Stimulated activated CD4-positive, alpha-beta T cell treated with anti-CD3 and anti-CD28 coated beads, Interleukin-12 subunit alpha, Interleukin-12 subunit beta, amount 100 ng/mL, for 24 hours (primary cell): ENCODE measurements around the gene ING2.

Experiments
- DNase-seq, 2 experiments: peaks; one replicate each; pipeline ENCODE4 v3.0.0-alpha.2; 2020; ENCODE audit warnings: low read depth in 2 of 2

Gene ING2

GRCh38 chr4:183499801-183500200, 5.1 kb upstream of the ING2 start:
- DNase-seq: no peak

- peak in 1 of 2 experiments; percentile 29 for DNase-seq
Measured at GRCh38 chr4:183503497-183504063, 1.3 kb upstream of the ING2 start.

GRCh38 chr4:183504064-183504929, 561 bp upstream of the ING2 start:
- DNase-seq: peak; percentile 98 to 99

- peak; percentile 73 to 78 for DNase-seq
Measured at GRCh38 chr4:183505611-183506388, 942 bp downstream of the ING2 start.

- no peak for DNase-seq
Measured at GRCh38 chr4:183506389-183506735, 1.5 kb downstream of the ING2 start.

- DNase-seq: no peak
Measured at GRCh38 chr4:183507925-183508696, 3.3 kb downstream of the ING2 start.

- no peak for DNase-seq
Measured at GRCh38 chr4:183508697-183509335, 4.0 kb downstream of the ING2 start.

GRCh38 chr4:183515411-183515810, 10.6 kb downstream of the ING2 start:
- no peak for DNase-seq

GRCh38 chr4:183517194-183517593, 12.3 kb downstream of the ING2 start:
- DNase-seq: no peak

- DNase-seq: no peak
Measured at GRCh38 chr4:183517781-183518180, 12.9 kb downstream of the ING2 start.

- no peak for DNase-seq
Measured at GRCh38 chr4:183522821-183523220, 18.0 kb downstream of the ING2 start.

GRCh38 chr4:183527326-183527725, 22.5 kb downstream of the ING2 start:
- no peak for DNase-seq

- no peak for DNase-seq
Measured at GRCh38 chr4:183532821-183533220, 28.0 kb downstream of the ING2 start.

GRCh38 chr4:183533698-183534097, 28.8 kb downstream of the ING2 start:
- DNase-seq: no peak

- DNase-seq: no peak
Measured at GRCh38 chr4:183540410-183541009, 35.7 kb downstream of the ING2 start.

GRCh38 chr4:183541010-183541751, 36.3 kb downstream of the ING2 start:
- DNase-seq: no peak

GRCh38 chr4:183541752-183542040, 36.8 kb downstream of the ING2 start:
- DNase-seq: no peak

- no peak for DNase-seq
Measured at GRCh38 chr4:183543435-183543834, 38.6 kb downstream of the ING2 start.

- DNase-seq: peak in 1 of 2 experiments; percentile 6
Measured at GRCh38 chr4:183544109-183544508, 39.3 kb downstream of the ING2 start.

- DNase-seq: no peak
Measured at GRCh38 chr4:183546376-183546775, 41.5 kb downstream of the ING2 start.
